ENCODE measurements around the gene P2RX4.
"Not testable (repeated sequence)": the region's sequence is repeated elsewhere in the genome, so short reads cannot be mapped to it uniquely, and the experiment has no call there.

Gene P2RX4

GRCh38 chr12:121226399-121226798 lies 16.5 kb downstream of the P2RX4 start:
- no peaks in the 10 kb centered on the region for H3K27me3 ChIP-seq (ENCODE audit: insufficient read depth, poor library complexity, severe bottlenecking)
- H3K4me3 ChIP-seq (replicated peaks; ENCODE audit: insufficient read depth, low read length) = no peak overlapping the region
- TF ChIP-seq SPI1 (IDR thresholded peaks at IDR 0.05; ENCODE audit: borderline replicate concordance, low read depth) = no peak
- no peak for TF ChIP-seq GABPA (IDR thresholded peaks at IDR 0.05; ENCODE audit: low read depth)
- TF ChIP-seq POLR2AphosphoS5 (IDR thresholded peaks at IDR 0.05; ENCODE audit: low read depth) = no peak
- no peak for TF ChIP-seq REST (IDR thresholded peaks at IDR 0.05; ENCODE audit: insufficient replicate concordance, low read depth)
- no peak for TF ChIP-seq CTCF (IDR thresholded peaks at IDR 0.05; ENCODE audit: insufficient read depth, low read length)
- DNase-seq (ENCODE audit: low read depth in 1 of 2, low spot score in 1 of 2) = no peak
- H3K27ac ChIP-seq (replicated peaks) = no peak overlapping the region

GRCh38 chr12:121226871-121227270 lies 16.9 kb downstream of the P2RX4 start:
- not testable (repeated sequence) for H3K27ac ChIP-seq (replicated peaks); DNase-seq (ENCODE audit: low read depth in 1 of 2, low spot score in 1 of 2); H3K27me3 ChIP-seq (ENCODE audit: insufficient read depth, poor library complexity, severe bottlenecking); H3K4me3 ChIP-seq (replicated peaks; ENCODE audit: insufficient read depth, low read length)

- Histone ChIP-seq H3K27me3 (ENCODE audit: insufficient read depth, poor library complexity, severe bottlenecking) (no peaks in the 10 kb centered on the region), H3K27ac (replicated peaks) (no peak overlapping the region), H3K4me3 (replicated peaks; ENCODE audit: insufficient read depth, low read length) (no peak overlapping the region)
- TF ChIP-seq GABPA (IDR thresholded peaks at IDR 0.05; ENCODE audit: low read depth) (no peak), CTCF (IDR thresholded peaks at IDR 0.05; ENCODE audit: insufficient read depth, low read length) (no peak), SPI1 (IDR thresholded peaks at IDR 0.05; ENCODE audit: borderline replicate concordance, low read depth) (no peak), REST (IDR thresholded peaks at IDR 0.05; ENCODE audit: insufficient replicate concordance, low read depth) (no peak), POLR2AphosphoS5 (IDR thresholded peaks at IDR 0.05; ENCODE audit: low read depth) (no peak)
- DNase-seq (ENCODE audit: low read depth in 1 of 2, low spot score in 1 of 2) = no peak
These were observed 17.4 kb downstream of the P2RX4 start for GRCh38 chr12:121227294-121227693.

GRCh38 chr12:121228919-121229665 lies 19.2 kb downstream of the P2RX4 start:
- Histone ChIP-seq H3K27me3 (ENCODE audit: insufficient read depth, poor library complexity, severe bottlenecking) (no peaks in the 10 kb centered on the region), H3K27ac (replicated peaks) (no peak overlapping the region), H3K4me3 (replicated peaks; ENCODE audit: insufficient read depth, low read length) (no peak overlapping the region)
- TF ChIP-seq CTCF (IDR thresholded peaks at IDR 0.05; ENCODE audit: insufficient read depth, low read length) (no peak), POLR2AphosphoS5 (IDR thresholded peaks at IDR 0.05; ENCODE audit: low read depth) (peak; percentile 14; the same call in 1 of the 2 replicates)
- DNase-seq (ENCODE audit: low read depth in 1 of 2, low spot score in 1 of 2) = no peak
